HG03280 (cell line): ENCODE results near the gene PIK3AP1.
A peak's percentile ranks its signal among the peaks of the same experiment; 100 is the strongest.

ENCODE experiments used
- ATAC-seq: cut with Tn5 transposase; IDR thresholded peaks from one replicate; pipeline ENCODE4 v1.9.1; 2021; ENCODE audit warnings: mild to moderate bottlenecking, moderate library complexity; ENCODE audit not compliant: unreplicated experiment

Gene PIK3AP1

DNA sequence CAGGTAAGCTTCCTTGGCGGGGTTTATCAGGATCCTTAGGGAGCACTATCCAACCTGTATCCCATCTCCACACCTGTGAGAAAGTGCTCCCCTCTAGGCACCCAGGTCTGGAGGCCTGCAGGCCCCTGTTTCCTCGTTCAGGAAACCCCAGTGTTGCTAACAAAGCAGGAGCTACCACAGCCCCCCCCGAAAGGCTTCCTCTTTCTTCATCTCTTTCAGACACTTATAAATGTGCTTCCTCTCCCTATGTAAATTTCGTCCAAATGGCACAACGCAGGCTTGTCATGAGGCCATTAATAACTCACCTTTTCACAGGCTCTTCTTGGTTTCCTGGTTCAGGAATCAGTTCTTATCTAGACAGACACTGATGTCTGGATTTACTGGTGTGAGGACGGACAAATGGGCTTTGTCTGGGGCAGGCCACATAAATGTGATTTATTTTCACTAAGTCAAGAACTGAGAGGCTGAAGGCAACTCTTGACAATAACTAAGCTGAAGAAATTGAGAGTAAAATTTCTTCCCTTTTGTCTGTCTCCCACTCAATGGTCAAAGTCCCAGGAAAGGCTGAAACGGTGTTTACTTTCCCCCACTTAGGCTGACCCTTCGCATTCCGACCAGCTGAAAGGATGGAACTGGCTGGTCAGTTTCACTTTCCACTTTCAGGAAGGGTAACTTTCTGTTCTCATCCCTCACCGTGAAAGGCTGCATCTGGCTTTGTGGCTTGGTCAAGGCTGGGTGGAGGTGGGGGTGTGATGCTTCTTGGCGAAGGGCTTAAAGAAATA, 46.8 kb downstream of the PIK3AP1 start:
- peak; percentile 50 for ATAC-seq

DNA sequence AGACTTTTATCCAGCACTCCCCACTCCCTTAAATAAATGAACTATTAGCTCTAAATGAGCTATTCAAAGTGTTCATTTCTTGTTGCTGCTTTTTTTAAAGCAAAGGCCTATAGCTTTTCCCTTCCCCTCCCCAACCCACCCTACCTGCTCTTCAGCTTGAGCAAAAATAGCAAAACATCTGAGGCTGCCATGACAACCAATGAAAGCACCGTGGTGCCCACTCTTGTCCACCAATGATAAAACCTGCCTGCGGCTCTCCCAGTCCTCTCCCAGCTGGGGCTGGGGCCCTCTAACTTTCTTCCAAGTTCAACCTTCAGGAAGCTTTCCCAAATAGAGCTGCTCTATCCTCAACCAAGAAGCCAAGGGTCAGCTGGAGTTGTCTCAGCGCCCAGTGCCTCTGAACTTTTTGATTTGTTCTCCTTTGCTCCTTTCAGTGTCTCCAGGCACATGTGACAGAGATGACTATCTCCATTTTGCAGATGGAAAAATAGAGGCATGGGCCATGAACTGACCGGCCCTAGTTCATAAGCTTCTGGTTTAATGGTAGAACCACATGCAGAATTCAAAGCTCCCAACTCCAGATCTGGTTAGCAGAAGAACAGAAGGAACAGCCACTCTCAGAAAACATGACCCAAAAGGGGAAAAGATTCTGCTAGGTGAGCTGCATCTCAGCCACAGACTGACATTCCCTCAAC, 47.7 kb downstream of the PIK3AP1 start:
- no peak for ATAC-seq

DNA sequence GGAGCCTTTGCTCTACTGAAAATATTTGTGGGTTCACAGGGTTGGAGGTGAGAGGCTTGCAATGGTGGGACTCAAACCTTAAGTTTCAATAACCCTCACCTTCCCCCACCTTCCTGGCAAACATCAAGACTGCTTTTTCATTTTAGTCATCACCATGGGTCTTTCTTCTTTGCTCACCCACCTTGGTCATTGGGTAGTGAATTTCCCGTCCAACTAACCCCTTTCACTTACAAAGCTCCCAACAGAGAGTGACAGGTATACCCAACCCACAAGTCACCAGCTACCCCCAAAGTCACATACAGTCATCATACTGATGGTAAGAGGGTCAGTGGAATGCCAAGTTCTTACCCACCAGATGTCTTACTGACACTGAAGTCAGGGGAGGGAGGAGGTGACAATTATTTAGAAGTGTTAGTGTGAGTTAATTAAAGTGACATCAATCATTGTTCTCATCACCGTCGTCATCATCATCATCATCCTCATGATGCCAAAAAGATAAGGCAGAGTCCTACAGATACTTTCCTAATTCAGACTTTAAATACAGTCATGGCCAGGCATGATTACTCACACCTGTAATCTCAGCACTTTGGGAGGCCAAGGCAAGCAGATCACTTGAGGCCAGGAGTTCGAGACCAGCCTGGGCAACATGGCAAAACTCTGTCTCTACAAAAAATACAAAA, 49.0 kb downstream of the PIK3AP1 start:
- ATAC-seq, result no peak

DNA sequence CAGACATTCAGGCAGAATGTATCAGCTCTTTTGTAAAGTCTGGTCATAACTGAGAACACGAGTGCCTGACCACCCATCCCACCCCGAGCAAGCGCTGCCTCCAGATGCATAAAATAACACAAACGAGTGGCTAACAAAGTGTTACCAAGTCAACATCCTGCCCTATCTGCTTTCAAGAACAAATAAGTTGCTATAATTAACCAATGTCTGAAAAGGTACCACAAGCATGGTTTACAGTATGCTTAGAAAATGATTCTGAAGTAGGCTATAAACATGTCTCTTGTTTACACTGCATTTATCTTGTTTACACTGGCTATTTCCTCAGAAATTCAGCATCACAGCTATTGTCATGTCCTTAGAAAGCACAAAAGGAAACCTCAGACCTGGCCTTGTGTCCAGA, 49.5 kb downstream of the PIK3AP1 start:
- no peak for ATAC-seq

DNA sequence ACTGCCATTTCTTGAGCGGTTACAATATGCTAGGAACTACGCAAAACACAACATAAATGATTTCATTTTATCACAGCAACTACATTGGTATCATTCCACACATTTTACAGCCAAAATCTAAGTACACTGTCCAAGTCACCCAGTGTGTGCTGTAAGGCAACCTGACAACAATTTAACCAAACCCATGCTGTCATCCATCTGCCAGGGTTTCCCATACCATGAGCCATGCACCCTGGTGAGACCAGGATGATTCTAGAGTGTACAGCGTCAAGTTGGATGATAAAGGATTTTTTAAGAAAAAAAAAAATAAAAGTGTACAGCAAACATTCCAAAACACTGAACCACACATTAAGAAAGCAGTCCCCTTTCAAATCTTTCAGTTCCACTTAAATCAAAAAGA, 52.9 kb downstream of the PIK3AP1 start:
- ATAC-seq, result no peak

DNA sequence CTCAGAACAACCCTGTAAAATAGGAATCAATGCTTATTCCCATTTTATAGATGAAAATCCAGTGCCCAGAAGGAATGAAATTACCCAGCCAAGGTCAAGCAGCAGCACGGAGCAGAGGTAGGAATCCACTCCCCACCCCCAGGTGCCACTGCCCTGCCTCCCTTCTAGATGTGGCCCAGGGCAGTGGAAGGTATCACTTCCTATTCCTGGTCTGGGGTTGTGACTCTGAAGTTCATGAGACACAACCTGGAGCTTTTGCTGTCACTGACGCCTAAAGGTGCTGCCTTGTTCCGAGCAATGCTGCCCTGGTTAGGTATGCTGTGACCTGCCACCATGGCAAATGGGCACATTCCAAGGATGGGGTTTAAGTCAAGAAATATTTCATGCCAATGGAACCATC, 53.6 kb downstream of the PIK3AP1 start:
- ATAC-seq, result peak; percentile 74

DNA sequence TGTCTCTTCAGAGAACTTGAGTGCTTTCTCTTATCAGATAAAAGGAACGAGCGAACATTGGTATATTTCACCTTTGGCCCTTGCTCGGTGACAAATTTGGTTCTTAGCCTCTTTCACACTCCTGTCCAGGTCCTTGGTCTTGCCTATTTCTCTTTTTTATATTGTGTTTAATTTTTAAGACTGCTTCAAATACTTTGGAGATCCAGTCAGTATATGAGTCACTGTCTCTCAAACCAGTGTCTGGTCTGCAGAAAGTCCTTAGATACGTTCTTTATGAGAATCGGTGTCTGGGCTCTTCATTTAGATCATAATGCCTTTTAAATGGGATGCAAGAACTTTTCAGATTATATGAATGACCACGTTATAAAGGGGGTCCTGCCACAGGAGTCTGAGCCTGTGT, 55.0 kb downstream of the PIK3AP1 start:
- ATAC-seq, result no peak

DNA sequence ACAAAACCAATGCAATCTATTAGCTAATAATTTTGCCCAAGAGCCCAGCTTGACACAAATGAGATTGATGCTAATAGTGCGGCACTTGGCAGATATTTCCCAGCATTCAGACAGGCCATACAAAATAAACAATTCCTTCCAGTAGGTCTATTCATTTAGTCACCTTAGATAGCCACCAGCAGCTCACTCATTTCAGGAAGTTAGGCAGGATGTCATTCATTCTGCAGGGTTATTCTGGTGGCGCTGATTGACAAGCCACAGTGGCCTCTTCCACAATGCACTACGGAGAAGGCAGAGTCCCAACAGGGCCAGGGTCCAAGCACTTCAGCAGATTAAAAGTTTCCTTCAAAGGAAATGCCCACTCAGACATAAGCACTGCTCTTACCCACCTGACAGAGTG, 55.8 kb downstream of the PIK3AP1 start:
- ATAC-seq, result no peak

DNA sequence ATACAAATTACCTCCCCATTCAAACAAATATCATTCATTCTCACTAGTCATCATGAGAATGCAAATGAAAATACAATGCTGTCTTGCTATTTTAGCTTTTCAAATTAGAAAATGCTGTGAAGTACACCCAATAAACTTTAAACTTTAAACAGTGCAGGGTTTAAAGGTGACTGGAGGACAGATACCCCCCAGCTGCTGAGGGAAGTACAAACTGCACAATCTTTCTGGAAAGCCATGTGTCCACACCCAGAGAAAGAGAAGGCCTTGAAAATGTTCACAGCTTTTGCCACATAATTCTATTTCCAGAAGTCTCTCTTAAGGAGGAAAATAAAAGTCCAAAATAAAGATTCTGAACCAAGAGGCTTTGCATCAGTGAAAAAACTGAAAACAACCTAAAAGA, 56.5 kb downstream of the PIK3AP1 start:
- ATAC-seq, result no peak

DNA sequence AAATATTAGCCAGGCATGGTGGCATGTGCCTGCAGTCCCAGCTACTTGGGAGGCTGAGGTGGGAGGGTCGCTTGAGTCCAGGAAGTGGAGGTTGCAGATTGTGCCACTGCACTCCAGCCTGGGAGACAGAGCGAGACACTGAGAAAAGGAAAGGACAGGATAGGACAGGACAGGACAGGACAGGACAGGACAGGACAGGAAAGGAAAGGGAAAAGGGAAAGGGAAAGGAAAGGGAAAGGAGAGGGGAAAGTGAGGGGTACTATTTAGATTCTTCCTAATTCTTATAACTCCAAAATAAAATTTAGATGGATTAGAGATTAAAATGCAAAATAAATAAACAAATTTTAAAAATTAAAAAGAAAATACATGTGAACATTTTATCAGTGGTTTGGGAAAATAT, 58.7 kb downstream of the PIK3AP1 start:
- ATAC-seq, result no peak

DNA sequence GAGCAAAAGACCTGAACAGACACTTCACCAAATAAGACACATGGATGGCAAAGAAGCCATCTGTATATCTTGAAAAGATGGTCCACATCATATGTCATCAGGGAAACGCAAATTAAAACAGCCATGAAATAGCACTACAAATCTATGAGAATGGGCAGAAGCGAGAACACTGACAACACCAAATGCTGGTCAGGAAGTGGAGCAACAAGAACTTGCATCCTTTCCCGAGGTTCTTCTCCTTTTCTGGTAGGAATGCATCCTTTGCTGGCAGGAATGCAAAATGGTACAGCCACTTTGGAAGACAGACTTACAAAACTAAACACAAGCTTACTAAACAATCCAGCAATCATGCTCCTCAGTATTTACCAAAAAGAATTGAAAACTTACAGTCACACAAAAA, 60.0 kb downstream of the PIK3AP1 start:
- ATAC-seq, result no peak

DNA sequence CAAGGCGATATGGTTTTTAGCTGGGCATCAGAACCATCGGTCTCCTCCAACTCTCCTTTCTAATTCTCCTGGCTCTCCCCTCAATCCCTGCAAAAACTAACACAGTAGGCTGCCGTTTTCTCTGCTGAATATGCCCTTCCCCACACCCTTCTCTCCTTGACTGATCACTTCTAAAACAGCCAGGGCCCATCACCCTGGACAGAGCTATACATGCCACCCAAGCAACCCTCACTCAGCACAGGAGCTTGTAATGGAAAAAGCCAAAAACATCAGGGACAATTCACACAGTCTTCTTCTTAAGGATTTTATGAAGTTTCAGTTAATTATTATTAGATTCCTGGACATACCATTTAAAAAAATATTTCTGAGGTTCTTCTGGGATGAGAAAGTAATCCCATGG, 61.5 kb downstream of the PIK3AP1 start:
- ATAC-seq, result no peak

DNA sequence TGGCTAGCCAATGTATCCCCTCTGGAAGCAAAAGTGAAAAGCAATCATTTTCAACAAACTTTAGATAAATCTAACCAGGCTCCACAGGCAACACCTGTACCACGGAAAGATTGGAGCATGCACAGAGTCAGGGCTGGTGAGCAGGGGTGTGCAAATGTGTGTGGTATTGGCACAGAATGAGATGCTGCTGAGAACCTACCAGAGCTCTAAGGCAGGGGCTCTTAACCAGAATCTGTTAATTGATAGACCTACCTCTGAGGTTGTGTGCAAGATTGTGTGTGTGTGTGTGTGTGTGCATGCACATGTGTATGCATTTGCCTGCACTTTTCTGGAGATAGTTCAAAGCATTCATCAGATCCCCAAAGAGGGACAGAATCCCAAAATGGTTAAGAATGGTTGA, 62.9 kb downstream of the PIK3AP1 start:
- no peak for ATAC-seq

DNA sequence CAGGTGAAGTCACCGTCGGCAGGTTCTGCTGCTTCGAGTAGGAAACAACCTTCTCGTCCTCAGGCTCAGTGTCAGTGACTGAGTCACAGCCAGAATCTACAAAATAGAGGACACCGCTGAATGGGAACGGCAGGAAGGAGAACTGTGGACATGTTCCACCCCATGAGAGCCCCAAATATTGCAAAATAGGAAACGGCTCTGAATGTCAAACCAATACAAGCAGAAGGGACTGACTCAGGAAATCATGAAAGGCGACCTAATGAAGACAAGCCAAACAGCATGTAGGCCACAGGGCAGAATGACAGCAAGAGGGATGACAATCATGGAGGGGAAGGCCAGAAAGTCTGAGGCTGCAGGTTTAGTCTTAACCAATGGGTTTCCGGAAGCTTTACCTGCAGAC, 63.5 kb downstream of the PIK3AP1 start:
- ATAC-seq, result no peak

DNA sequence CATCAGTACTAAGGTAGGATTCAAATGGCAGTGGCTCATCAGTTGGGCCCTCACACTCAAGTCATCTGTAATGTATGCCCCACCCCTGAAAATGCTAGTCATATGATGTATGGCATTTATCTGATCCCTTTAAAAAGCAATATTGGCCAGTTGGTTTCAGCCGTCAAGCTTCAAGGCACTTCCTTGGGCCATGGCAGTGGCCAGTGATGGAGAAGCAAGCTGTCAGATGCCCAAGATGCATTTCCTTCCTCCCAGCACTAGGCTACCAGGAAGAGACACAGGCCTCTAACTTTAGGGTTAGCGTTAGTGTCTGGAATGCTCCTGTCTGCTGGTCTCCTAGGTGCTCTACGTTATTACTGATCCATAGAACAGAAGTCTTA, 64.1 kb downstream of the PIK3AP1 start:
- ATAC-seq, result no peak

DNA sequence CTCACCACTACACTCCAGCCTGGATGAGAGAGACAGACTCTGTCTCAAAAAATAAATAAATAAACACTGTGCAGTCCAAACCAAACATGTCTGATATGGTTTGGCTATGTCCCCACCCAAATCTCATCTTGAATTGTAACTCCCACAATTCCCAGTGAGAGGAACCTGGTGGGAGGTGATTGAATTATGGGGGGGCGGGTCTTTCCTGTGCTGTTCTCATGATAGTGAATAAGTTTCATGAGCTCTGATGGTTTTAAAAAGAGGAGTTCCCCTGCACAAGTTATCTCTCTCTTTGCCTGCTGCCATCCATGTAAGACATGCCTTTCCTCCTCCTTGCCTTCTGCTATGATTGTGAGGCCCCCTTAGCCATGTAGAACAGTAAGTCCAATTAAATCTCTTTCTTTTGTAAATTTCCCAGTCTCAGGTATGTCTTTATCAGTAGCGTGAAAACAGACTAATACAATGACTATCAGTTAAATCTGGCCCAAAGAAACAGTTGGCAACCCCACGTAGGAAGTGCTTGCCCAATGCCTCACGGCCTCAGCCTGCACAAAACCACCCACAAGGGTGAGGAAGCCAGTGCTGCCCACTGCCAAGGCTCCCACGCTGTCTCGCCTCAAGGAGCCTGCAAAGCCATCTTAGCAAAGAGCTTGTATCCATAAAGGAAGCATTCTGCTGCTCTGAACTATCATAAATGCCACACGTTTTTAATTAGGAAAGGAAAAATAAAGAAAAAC, 64.7 kb downstream of the PIK3AP1 start:
- no peak for ATAC-seq

DNA sequence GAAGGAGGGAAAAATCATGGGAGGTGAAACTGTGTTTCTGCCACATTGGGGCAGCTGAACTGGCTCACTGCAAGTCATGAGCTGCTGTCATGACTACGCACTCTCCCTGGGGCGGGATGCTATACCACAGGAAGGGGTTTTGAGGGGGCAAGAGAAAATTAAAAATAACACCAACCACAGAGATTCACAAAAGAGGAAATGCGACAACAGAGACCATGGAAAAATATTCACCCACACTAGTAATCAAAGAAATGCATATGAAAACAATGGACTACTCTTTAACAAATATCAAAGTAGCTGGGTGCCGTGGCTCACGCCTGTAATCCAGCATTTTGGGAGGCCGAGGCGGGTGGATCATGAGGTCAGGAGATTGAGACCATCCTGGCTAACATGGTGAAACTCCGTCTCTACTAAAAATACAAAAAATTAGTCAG, 68.3 kb downstream of the PIK3AP1 start:
- peak; percentile 60 for ATAC-seq

DNA sequence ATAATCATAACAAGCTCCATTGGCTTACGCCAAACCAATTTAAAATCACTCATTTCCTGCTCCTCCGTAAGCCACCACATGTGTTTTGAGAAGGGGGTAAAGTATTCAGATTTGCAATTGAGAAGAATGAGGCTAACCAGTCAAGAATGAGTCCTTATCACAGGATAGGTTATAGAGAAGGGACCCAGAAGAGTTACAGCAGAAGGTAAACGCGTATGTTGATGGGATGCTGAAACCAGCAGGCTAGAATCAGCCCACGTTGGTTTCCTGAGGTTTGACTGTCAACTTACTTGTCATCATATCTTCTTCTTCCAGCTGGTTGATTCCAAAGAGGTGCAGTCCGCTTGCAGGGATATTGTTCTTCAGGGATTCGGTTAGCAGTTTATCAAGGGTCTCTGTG, 69.4 kb downstream of the PIK3AP1 start:
- ATAC-seq, result no peak

DNA sequence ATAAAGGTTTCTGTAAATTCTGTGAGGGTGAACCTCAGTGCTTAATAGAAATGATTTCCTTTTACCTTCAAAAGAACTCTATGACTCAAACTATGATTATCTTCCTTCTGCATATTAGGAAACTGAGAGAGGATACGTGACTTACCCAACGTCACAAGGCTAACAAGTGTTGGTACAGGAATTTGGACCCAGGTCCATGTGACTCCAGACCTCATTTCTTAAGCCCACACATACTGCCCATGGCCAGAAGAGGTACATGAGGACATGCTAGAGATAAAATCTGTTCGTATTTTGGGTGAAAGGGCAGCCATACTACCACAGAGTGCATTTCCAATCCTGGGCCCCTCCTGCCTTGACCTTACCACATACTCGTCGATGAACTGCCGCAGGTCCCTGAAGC, 72.0 kb downstream of the PIK3AP1 start:
- ATAC-seq, result no peak

DNA sequence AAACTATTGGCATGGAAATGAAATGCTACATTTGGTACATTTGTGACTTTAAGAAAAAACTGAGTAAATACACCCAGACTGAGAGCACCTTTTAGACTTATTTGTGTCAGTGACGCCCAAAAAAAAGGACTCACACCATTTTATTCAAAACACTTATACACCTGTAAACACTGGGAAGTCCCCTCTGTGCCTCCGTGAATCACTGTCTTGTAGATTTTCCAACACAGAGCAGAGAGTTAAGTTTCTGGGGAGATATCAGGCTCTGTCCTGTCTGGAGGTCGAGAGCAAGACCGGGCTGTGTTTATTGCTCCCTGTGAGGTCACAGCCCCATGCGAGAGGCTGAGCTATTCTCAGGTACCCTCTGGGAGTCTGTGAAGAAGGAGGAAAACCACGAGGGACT, 72.8 kb downstream of the PIK3AP1 start:
- no peak for ATAC-seq

DNA sequence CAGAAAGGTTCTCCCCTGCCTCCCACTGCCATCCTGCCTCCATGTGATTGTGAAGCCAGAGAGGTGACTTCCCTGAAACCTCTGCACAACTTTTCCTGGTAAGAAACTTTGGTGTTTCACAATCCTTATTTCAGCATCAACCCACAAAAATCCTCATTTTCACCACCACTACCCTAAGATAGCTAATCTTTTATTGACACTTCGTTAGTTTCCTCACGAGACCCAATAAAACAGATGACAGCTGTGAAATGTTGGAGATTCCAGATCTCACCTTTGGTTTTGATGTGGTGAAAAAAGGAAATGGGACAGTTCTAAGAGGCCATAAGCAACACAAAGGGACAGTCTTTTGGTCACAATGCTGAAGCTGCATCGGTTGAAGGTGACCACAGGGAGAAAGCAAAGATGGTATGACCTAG, 73.6 kb downstream of the PIK3AP1 start:
- ATAC-seq, result no peak
